DMS79 treated with DMSO at 0.1 percent for 48 hours (cell line): ENCODE data around the gene DLGAP4.

Experiments
- DNase-seq: peaks from one replicate; lab custom pipeline; 2025; lab: John Stamatoyannopoulos, UW

The DLGAP4 gene, protein sequence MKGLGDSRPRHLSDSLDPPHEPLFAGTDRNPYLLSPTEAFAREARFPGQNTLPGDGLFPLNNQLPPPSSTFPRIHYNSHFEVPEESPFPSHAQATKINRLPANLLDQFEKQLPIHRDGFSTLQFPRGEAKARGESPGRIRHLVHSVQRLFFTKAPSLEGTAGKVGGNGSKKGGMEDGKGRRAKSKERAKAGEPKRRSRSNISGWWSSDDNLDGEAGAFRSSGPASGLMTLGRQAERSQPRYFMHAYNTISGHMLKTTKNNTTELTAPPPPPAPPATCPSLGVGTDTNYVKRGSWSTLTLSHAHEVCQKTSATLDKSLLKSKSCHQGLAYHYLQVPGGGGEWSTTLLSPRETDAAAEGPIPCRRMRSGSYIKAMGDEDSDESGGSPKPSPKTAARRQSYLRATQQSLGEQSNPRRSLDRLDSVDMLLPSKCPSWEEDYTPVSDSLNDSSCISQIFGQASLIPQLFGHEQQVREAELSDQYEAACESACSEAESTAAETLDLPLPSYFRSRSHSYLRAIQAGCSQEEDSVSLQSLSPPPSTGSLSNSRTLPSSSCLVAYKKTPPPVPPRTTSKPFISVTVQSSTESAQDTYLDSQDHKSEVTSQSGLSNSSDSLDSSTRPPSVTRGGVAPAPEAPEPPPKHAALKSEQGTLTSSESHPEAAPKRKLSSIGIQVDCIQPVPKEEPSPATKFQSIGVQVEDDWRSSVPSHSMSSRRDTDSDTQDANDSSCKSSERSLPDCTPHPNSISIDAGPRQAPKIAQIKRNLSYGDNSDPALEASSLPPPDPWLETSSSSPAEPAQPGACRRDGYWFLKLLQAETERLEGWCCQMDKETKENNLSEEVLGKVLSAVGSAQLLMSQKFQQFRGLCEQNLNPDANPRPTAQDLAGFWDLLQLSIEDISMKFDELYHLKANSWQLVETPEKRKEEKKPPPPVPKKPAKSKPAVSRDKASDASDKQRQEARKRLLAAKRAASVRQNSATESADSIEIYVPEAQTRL

GRCh38 chr20:36305602-36306551 is at the start of gene DLGAP4:
DLGAP4 (plus strand) TSS chr20:36306339; CDS start chr20:36431718, 125,379 bp downstream.
- no peak for DNase-seq

DNA sequence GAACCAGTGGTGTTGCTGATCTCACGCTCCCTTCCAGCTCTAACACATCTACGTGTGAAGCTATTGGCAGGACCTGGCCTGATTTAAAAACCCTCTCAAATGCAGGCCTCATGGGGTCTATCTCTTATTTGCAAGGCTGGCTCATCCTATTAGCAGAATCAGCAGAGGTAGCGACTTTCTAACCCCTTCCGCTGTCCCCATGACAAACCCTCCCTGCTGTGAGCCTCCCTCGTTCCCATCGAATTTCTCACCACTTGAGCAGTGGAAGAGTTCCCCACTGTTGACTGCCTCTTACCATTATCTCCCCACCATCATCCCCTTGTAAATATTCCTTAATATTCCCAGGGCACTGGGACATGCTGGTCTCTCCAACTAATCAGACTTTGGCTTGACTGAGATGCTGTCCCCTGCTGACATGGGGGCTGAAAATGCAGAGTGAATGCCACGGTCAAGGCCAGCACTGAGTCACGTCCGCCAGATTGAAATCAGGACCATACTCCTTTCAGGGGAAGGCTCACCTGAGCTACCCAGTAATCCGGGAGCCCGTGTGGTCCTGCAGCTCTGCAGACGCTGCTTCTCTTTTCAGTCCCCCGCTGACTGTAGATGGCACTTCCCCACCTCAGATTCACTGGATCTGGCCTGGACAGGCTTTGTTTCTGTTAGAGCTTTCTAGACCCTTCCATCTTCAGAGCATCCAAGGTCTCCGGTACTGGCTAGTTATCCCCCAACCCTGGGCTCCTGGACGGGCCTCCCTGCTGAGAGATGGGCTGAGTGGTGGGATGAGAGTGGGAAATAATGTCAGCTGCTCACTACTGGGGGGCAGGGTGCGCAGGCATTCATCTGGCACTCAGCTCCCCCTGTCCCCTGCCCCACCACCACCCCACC is 46.7 kb upstream of the DLGAP4 start:
- DNase-seq = no peak

DNA sequence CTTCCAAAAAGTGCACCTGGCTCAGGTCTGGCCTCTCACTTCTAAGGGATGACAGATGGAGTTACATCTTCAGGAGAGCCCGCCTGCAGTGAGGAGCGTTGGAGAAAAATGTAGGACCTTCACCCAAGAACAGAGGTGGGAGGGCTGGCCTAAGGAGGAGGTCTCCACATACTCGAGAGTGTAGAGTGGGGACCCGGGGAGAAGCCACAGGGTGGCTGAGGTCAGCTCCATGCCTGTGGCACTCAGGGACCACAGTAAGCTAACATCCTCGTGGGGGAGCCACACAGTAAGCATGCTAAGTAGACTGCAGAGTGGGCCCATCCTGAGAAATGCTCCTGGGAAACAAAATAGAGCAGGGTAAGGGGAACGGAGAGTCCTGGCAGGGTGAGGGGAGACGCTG is 45.8 kb upstream of the DLGAP4 start:
- no peak for DNase-seq

- DNase-seq = no peak
Measured at GRCh38 chr20:36261389-36262105, 44.6 kb upstream of the DLGAP4 start.

DNA sequence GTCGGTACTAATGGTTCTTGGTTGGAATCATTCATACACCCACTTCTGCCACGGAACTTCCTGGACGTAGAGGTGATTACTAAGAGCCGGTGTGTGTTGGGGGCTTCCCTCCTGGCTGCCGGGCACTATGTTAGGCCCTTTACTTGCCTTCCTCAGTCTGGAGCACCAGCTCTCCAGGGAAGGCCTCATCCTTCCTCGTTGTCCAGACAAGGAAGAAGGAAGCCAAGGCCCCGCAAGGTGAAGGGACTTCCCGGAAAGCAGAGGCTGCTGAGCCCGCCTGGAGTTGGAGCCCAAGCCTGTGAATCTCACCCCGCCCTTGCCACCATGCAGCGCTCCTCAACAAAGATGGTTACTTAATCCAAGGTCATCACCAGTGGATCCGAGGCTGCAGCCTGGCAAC is 43.7 kb upstream of the DLGAP4 start:
- no peak for DNase-seq

DNA sequence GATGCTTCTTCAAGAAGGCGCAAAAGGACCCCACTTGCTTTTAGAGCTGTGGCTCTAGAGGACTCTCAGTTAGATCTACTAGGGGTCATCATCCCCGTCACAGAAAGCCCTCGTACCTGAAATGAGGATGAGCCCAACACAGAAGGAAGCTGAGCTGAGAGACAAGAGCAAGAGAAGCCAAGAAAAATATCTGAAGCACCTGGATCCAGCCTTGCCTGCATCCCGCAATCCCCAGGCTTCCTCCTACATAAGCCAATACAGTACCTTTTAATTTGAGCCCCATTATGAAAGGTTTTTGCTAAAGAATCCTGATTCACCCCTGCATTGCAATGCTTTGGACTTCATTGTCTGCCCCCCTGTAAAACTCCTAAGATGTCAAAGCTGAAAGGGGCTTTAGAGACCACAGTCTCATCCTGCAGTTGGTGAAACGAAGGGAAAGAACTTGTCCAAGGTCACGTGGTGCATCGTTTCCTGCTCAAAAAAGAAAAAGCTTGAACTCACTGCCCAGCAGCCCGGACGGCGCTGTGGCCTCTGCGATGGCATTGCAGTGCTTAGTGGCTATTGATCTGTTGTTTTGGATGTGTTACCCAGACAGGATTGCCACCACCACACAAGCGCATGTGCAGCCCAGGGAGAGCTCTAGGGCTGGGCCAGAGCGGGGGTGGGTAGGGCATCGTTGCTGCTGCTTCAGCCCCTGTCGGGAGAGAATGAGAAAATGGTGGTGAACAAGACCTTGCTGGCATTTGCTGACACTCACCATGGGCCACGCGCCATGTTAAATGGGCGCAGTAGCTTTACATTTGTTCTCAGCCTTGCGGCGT is 41.5 kb upstream of the DLGAP4 start:
- DNase-seq = no peak

- DNase-seq = no peak
Measured at GRCh38 chr20:36266189-36266588, 40.0 kb upstream of the DLGAP4 start.

GRCh38 chr20:36267605-36268381 is 38.3 kb upstream of the DLGAP4 start:
- no peak for DNase-seq

DNA sequence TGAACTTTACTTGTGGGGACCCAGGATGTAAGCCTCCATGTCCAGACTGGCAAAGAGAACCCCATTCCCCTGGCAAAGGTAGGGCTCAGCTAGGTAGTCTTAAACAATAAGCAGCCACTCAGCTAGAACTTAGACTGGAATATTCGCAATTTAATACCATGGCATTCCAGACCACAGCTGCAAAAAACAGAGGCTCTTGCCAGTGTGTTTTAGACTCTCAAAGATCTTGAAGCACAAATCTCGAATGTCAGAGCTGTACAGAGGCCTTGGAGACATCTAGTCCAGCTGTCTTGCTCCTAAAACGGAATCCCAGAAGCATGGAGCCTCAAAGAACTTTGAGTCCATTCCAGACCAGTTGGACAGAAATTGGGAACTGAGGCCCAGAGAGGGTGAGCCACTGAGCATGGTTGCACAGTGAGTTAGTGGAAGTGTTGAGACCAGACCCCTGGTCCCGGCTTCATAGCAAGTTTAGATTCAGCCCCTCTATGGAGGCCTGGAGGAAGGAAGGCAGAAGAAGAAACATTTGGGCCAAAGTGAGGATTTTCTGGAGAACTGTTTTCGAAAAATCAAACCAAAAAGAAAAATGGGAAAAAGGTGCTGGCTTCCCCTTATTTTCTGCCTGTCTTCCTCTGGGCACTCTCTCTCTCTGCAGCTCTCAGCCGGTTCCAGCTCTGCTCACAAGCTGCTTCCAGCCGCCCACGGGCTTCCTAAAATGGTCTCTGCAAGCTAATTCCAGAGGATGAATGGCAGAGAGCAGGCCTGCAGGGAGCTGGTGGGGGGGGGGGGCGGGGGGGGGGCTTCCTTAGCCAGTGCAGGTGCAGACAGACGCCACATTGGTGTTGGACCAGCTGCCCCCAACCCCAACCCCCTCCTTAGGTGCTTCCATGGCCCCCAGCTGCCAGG is 37.4 kb upstream of the DLGAP4 start:
- DNase-seq = no peak

DNA sequence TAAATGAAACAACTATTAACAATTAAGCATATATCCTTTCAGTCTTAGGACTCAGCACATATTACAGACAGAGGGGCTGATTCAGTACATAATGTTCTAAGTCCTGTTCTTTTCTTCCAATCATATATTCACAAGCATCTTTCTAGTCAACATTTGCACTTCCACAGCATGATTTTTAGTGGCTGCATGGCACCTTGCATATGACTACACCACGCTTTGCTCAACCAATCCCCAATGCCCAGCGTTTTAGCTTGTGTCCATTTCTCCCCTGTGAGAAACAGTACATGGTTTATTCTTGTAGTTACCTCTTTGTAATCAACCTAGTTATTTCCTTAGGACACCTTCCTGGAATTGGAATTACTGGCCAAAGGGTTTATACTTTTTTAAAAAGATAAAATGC is 36.6 kb upstream of the DLGAP4 start:
- DNase-seq = no peak

DNA sequence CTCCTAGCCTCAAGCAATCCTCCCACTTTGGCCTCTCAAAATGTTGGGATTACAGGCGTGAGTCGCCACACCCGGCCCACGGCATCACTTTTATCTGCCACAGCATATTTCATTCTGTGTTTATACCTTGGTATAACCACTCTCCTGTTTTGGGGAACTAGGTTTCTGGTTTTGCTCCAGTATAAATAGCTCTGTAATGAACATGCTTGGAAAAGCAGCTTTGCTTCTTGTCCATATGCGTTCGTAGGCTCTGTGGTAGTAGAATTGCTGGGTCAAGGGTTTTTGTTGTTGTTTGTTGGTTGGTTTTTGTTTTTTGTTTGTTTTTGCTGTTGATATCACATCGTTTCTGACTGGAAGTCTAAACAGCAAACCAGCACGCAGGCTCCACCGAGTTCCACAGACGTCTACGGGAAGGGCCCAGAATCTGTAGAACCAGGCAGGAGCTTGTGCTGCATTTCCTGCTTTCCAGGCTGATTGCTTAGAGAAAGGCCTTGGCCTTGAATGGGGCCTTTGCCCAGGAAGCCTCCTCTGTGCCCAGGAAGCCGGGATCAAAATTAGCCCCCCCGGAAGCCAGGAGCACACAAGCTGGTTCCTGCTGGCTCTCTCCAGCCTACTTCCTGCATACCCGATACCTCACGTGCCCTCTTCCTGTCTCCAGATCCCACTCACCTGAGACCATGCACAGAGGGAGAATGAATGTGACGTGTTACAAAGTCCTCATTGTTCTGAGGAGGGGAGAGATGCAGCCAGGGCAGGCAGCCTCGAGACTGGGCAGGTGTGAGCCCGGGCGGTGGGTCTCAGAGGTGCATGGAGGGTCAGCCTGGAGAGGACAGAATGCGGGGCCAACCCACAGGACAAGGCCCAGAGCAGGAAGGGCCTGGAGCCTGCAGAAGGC is 35.1 kb upstream of the DLGAP4 start:
- no peak for DNase-seq

GRCh38 chr20:36271639-36272546 is 34.2 kb upstream of the DLGAP4 start:
- DNase-seq = no peak

DNA sequence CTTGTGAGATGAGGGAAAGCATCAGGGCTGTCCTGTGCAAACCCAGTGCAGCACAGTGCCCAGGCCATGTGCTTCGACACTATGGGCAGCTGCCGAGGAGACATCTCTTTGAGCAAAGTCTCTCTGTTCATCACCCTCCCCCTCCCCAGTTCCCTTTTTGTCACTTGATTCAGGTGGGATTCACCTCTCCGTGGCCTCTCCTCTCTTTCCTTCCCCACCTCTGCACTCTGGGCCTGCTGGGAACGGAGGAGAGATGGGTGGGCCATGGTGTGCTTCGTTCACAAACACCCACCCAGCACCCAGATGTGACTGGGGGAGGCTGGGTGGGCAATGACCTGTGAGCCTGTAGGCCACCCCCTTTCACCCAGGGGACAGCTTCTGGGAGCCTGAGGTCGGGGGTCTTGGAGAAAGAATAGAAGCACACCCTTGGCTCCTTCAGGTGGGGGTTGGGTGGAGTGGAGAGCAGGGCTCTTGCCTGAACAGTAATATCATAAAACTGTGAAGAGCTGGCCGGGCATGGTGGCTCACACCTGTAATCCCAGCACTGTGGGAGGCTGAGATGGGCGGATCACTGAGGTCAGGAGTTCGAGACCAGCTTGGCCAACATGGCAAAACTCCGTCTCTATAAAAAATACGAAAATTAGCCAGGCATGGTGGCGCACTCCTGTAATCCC is 33.5 kb upstream of the DLGAP4 start:
- DNase-seq = no peak

- no peak for DNase-seq
Measured at GRCh38 chr20:36273414-36274180, 32.5 kb upstream of the DLGAP4 start.
